MM.1S (cell line): ENCODE data around the gene DISP3.

Source experiments
- DNase-seq: peaks from one replicate; pipeline ENCODE4 v3.0.0-alpha.2; 2015
- H2AFZ ChIP-seq: fragments of 300-600 bp; sonication (generic); 2 replicates; pipeline ENCODE4 v1.6.0; 2016; ENCODE audit warnings: antibody characterized with exemption, low read length
- H3F3A ChIP-seq: fragments of 300-600 bp; sonication (generic); 2 replicates; pipeline ENCODE4 v1.6.1; 2016; ENCODE audit warnings: mild to moderate bottlenecking, antibody characterized with exemption, low read length, moderate library complexity, mixed read lengths; ENCODE audit not compliant: insufficient read depth
- H3K27ac ChIP-seq: fragments of 300-600 bp; sonication (generic); 2 replicates; pipeline ENCODE4 v1.5.1; 2016; ENCODE audit warnings: mild to moderate bottlenecking, low read length
- H3K27me3 ChIP-seq: fragments of 300-600 bp; sonication (generic); replicated peaks from 2 replicates; pipeline ENCODE4 v1.6.0; 2016; ENCODE audit warnings: low read length; ENCODE audit not compliant: insufficient read depth
- H3K36me3 ChIP-seq: fragments of 300-600 bp; sonication (generic); replicated peaks from 2 replicates; pipeline ENCODE4 v1.6.1; 2016; ENCODE audit warnings: mild to moderate bottlenecking, low read length, mixed read lengths; ENCODE audit not compliant: insufficient read depth
- H3K4me1 ChIP-seq: fragments of 300-600 bp; sonication (generic); 2 replicates; pipeline ENCODE4 v1.6.1; 2016; ENCODE audit warnings: low read length, mixed read lengths
- H3K4me2 ChIP-seq: fragments of 300-600 bp; sonication (generic); 2 replicates; pipeline ENCODE4 v1.6.0; 2016; ENCODE audit warnings: low read depth, low read length
- H3K4me3 ChIP-seq: fragments of 300-600 bp; sonication (generic); 2 replicates; pipeline ENCODE4 v1.5.1; 2016; ENCODE audit warnings: low read length, mixed read lengths
- H3K79me2 ChIP-seq: fragments of 300-600 bp; sonication (generic); 2 replicates; pipeline ENCODE4 v1.6.1; 2016; ENCODE audit warnings: mixed run types, low read length, mixed read lengths
- H3K9ac ChIP-seq: fragments of 300-600 bp; sonication (generic); 2 replicates; pipeline ENCODE4 v1.6.1; 2016; ENCODE audit warnings: low read length, mixed read lengths
- H3K9me2 ChIP-seq: fragments of 300-600 bp; sonication (generic); replicated peaks from 2 replicates; pipeline ENCODE4 v1.6.1; 2016; ENCODE audit warnings: mild to moderate bottlenecking, low read length, mixed read lengths; ENCODE audit not compliant: insufficient read depth
- H3K9me3 ChIP-seq: fragments of 300-600 bp; sonication (generic); replicated peaks from 2 replicates; pipeline ENCODE4 v1.6.1; 2016; ENCODE audit warnings: mild to moderate bottlenecking, low read length, mixed read lengths; ENCODE audit not compliant: insufficient read depth
- H4K20me1 ChIP-seq: fragments of 300-600 bp; sonication (generic); 2 replicates; pipeline ENCODE4 v1.6.1; 2016; ENCODE audit warnings: mild to moderate bottlenecking, low read length, moderate library complexity, mixed read lengths; ENCODE audit not compliant: insufficient read depth
- CTCF ChIP-seq: fragments of 300-600 bp; sonication (generic); IDR thresholded peaks from 2 replicates; pipeline ENCODE4 v1.5.1; 2016; ENCODE audit warnings: antibody characterized with exemption, low read length, mixed read lengths
- EZH2 ChIP-seq: fragments of 300-600 bp; sonication (generic); optimal IDR thresholded peaks from 2 replicates; pipeline ENCODE3; 2017; ENCODE audit warnings: low read depth, mild to moderate bottlenecking, antibody characterized with exemption, low read length, mixed read lengths
- EZH2phosphoT487 ChIP-seq: fragments of 300-600 bp; sonication (generic); IDR thresholded peaks from 2 replicates; pipeline ENCODE4 v1.6.1; 2018; ENCODE audit warnings: antibody characterized with exemption, low read length

DISP3 gene

GRCh38 chr1:11500881-11501280, 21.9 kb downstream of the DISP3 start:
- Histone ChIP-seq H3K27me3 (peaks cover 65% of the 10 kb centered on the region), H3K9ac (no peak overlapping the region), H3K4me2 (no peak overlapping the region), H2AFZ (no peak overlapping the region), H3K4me3 (no peak overlapping the region), H3K4me1 (no peaks in the 10 kb centered on the region), H3K36me3 (no peaks in the 10 kb centered on the region), H3K79me2 (no peaks in the 10 kb centered on the region), H3K9me2 (no peaks in the 10 kb centered on the region), H3K9me3 (no peaks in the 10 kb centered on the region), H3F3A (no peaks in the 10 kb centered on the region), H3K27ac (no peak overlapping the region), H4K20me1 (no peaks in the 10 kb centered on the region)
- TF ChIP-seq EZH2 (no peak), CTCF (no peak), EZH2phosphoT487 (no peak)
- no peak for DNase-seq

GRCh38 chr1:11501491-11501897, 22.5 kb downstream of the DISP3 start:
- Histone ChIP-seq H3K79me2 (no peaks in the 10 kb centered on the region), H3K36me3 (no peaks in the 10 kb centered on the region), H4K20me1 (no peaks in the 10 kb centered on the region), H3K9me2 (no peaks in the 10 kb centered on the region), H3K27me3 (peaks cover 59% of the 10 kb centered on the region), H3F3A (no peaks in the 10 kb centered on the region), H3K9me3 (no peaks in the 10 kb centered on the region), H2AFZ (no peak overlapping the region), H3K4me2 (no peak overlapping the region), H3K27ac (no peak overlapping the region), H3K9ac (no peak overlapping the region), H3K4me3 (no peak overlapping the region), H3K4me1 (no peaks in the 10 kb centered on the region)
- TF ChIP-seq EZH2 (no peak), CTCF (no peak), EZH2phosphoT487 (no peak)
- DNase-seq, result no peak

- Histone ChIP-seq H3K4me2 (no peak overlapping the region), H3F3A (no peaks in the 10 kb centered on the region), H3K36me3 (no peaks in the 10 kb centered on the region), H2AFZ (no peak overlapping the region), H3K27ac (no peak overlapping the region), H4K20me1 (no peaks in the 10 kb centered on the region), H3K4me3 (no peak overlapping the region), H3K4me1 (no peaks in the 10 kb centered on the region), H3K9ac (no peak overlapping the region), H3K9me3 (no peaks in the 10 kb centered on the region), H3K79me2 (no peaks in the 10 kb centered on the region), H3K9me2 (no peaks in the 10 kb centered on the region), H3K27me3 (peaks cover 55% of the 10 kb centered on the region)
- no peak for DNase-seq
- no peak for TF ChIP-seq EZH2phosphoT487
- TF ChIP-seq CTCF, result no peak
Observed at GRCh38 chr1:11501906-11502485, 23.0 kb downstream of the DISP3 start.
